ENCODE results near the gene PCSK6.

DNA sequence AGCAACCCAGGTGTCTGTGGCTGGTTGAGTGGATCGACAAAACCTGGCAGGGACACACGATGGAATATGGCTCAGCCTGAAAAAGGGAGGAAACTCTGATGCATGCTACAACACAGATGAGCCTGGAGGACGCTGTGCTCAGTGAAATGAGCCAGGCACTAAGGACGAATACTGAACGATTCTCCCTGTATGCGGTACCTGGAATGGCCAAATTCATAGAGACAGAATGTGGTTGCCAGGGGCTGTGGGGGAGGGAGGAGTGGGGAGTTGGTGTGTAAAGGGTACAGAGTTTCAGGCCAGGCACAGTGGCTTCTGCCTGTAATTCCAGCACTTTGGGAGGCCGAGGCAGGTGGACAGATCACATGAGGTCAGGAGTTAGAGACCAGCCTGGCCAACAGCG lies 35.1 kb downstream of the PCSK6 start:
- TF ChIP-seq, protein P1, sequence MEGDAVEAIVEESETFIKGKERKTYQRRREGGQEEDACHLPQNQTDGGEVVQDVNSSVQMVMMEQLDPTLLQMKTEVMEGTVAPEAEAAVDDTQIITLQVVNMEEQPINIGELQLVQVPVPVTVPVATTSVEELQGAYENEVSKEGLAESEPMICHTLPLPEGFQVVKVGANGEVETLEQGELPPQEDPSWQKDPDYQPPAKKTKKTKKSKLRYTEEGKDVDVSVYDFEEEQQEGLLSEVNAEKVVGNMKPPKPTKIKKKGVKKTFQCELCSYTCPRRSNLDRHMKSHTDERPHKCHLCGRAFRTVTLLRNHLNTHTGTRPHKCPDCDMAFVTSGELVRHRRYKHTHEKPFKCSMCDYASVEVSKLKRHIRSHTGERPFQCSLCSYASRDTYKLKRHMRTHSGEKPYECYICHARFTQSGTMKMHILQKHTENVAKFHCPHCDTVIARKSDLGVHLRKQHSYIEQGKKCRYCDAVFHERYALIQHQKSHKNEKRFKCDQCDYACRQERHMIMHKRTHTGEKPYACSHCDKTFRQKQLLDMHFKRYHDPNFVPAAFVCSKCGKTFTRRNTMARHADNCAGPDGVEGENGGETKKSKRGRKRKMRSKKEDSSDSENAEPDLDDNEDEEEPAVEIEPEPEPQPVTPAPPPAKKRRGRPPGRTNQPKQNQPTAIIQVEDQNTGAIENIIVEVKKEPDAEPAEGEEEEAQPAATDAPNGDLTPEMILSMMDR (IDR thresholded peaks at IDR 0.05; ENCODE audit: control extremely low read depth in 1 of 3, insufficient read depth in 1 of 3, low read depth in 1 of 3, low read length in 3 of 3) = no peak
- TF ChIP-seq GABPA (IDR thresholded peaks at IDR 0.05; ENCODE audit: borderline replicate concordance, insufficient read depth, low read length) (no peak), EP300 (IDR thresholded peaks at IDR 0.05; ENCODE audit: borderline replicate concordance in 1 of 2, low read depth in 2 of 2, low read length in 2 of 2) (no peak), MAX (IDR thresholded peaks at IDR 0.05) (no peak), HDAC2 (IDR thresholded peaks at IDR 0.05; ENCODE audit: borderline replicate concordance in 1 of 2, low read depth in 2 of 2, low read length in 2 of 2) (no peak), YY1 (IDR thresholded peaks at IDR 0.05; ENCODE audit: low read depth, low read length) (no peak), CEBPB (IDR thresholded peaks at IDR 0.05; ENCODE audit: low read depth, low read length) (no peak), SAP30 (IDR thresholded peaks at IDR 0.05; ENCODE audit: insufficient read depth, insufficient replicate concordance, low read length) (no peak)

Measured in H1 (cell line).